Nephron (organoid): ENCODE data around the gene SEMA5A.
A peak's percentile ranks its signal among the peaks of the same experiment; 100 is the strongest.

Source experiments
- H3K27ac Mint-ChIP-seq, 3 experiments: 2 replicates each; pipeline ENCODE4 v1.8.0; 2020; ENCODE audit warnings: mixed read lengths in 3 of 3, mild to moderate bottlenecking in 2 of 3, moderate library complexity in 1 of 3
- H3K27me3 Mint-ChIP-seq: 2 replicates; pipeline ENCODE4 v1.8.0; 2021; ENCODE audit warnings: low read depth, mild to moderate bottlenecking, moderate library complexity, mixed read lengths
- H3K36me3 Mint-ChIP-seq: 2 replicates; pipeline ENCODE4 v1.8.0; 2020; ENCODE audit warnings: low read depth, mixed read lengths
- H3K4me1 Mint-ChIP-seq: 2 replicates; pipeline ENCODE4 v1.8.0; 2020; ENCODE audit warnings: mixed read lengths
- H3K4me3 Mint-ChIP-seq, 3 experiments: 2 replicates each; pipeline ENCODE4 v1.8.0; 2020; ENCODE audit warnings: mild to moderate bottlenecking in 3 of 3, mixed read lengths in 3 of 3, moderate library complexity in 2 of 3
- H3K9me3 Mint-ChIP-seq: 2 replicates; pipeline ENCODE4 v1.8.0; 2020; ENCODE audit warnings: mixed read lengths
- CTCF ChIP-seq, 3 experiments: fragments of 200-600 bp; sonication (generic); IDR thresholded peaks; one replicate each; pipeline ENCODE4 v1.5.0; 2021; ENCODE audit warnings: antibody characterized with exemption in 3 of 3; ENCODE audit not compliant: unreplicated experiment in 3 of 3

Gene SEMA5A

GRCh38 chr5:9278921-9279603 lies 266.8 kb downstream of the SEMA5A start:
- Mint-ChIP-seq H3K27me3 (peaks cover 11% of the 10 kb centered on the region), H3K27ac (no peak overlapping the region), H3K9me3 (peaks cover 32% of the 10 kb centered on the region), H3K4me1 (peaks cover 5% of the 10 kb centered on the region), H3K4me3 (no peak overlapping the region), H3K36me3 (peaks cover 35% of the 10 kb centered on the region)
- TF ChIP-seq CTCF (IDR thresholded peaks at IDR 0.05; ENCODE audit: unreplicated experiment in 3 of 3) = no peak

GRCh38 chr5:9269014-9269413 lies 276.9 kb downstream of the SEMA5A start:
- TF ChIP-seq CTCF (IDR thresholded peaks at IDR 0.05; ENCODE audit: unreplicated experiment in 3 of 3) = no peak
- Mint-ChIP-seq H3K4me1 (peaks cover 24% of the 10 kb centered on the region), H3K9me3 (peaks cover 6% of the 10 kb centered on the region), H3K27ac (no peak overlapping the region), H3K27me3 (peaks cover 3% of the 10 kb centered on the region), H3K4me3 (no peak overlapping the region), H3K36me3 (no peaks in the 10 kb centered on the region)

GRCh38 chr5:9268226-9268625 lies 277.6 kb downstream of the SEMA5A start:
- H3K27me3 Mint-ChIP-seq = peaks cover 3% of the 10 kb centered on the region
- no peak for TF ChIP-seq CTCF (IDR thresholded peaks at IDR 0.05; ENCODE audit: unreplicated experiment in 3 of 3)
- H3K4me1 Mint-ChIP-seq = peaks cover 24% of the 10 kb centered on the region
- H3K4me3 Mint-ChIP-seq = no peak overlapping the region
- H3K27ac Mint-ChIP-seq = peak overlapping the region in 2 of 3 experiments; percentile 83 to 85
- H3K36me3 Mint-ChIP-seq = peaks cover 4% of the 10 kb centered on the region
- peaks cover 7% of the 10 kb centered on the region for H3K9me3 Mint-ChIP-seq

- Mint-ChIP-seq H3K36me3 (peaks cover 6% of the 10 kb centered on the region), H3K27ac (peak overlapping the region; percentile 83 to 94 (median 87)), H3K27me3 (peaks cover 3% of the 10 kb centered on the region), H3K4me3 (peak overlapping the region in 1 of 3 experiments; percentile 5), H3K4me1 (peaks cover 24% of the 10 kb centered on the region), H3K9me3 (peaks cover 6% of the 10 kb centered on the region)
- no peak for TF ChIP-seq CTCF (IDR thresholded peaks at IDR 0.05; ENCODE audit: unreplicated experiment in 3 of 3)
Observed at GRCh38 chr5:9265441-9266287, 280.2 kb downstream of the SEMA5A start.

GRCh38 chr5:9264301-9264700 lies 281.6 kb downstream of the SEMA5A start:
- Mint-ChIP-seq H3K4me1 (peaks cover 24% of the 10 kb centered on the region), H3K9me3 (peaks cover 6% of the 10 kb centered on the region), H3K4me3 (no peak overlapping the region), H3K36me3 (peaks cover 6% of the 10 kb centered on the region), H3K27ac (peak overlapping the region in 2 of 3 experiments; percentile 28 to 94), H3K27me3 (peaks cover 3% of the 10 kb centered on the region)
- no peak for TF ChIP-seq CTCF (IDR thresholded peaks at IDR 0.05; ENCODE audit: unreplicated experiment in 3 of 3)
